22Rv1 (cell line): Measurements from ENCODE around the gene FAM222A.

Experiments
- CTCF ChIP-seq: fragments of 450-650 bp; IDR thresholded peaks from 2 replicates; pipeline ENCODE4 v1.5.1; 2017; ENCODE audit warnings: mild to moderate bottlenecking
- ZFX ChIP-seq: fragments of 450-650 bp; IDR thresholded peaks from 2 replicates; pipeline ENCODE4 v1.6.1; 2017; ENCODE audit warnings: antibody characterized with exemption, borderline replicate concordance

GRCh38 chr12:109815225-109815624, 101.6 kb downstream of the FAM222A start:
- no peak for TF ChIP-seq CTCF
- TF ChIP-seq ZFX: no peak
